Measurements from ENCODE around the gene SEMA4B.
"Not testable (repeated sequence)": the region's sequence is repeated elsewhere in the genome, so short reads cannot be mapped to it uniquely, and the experiment has no call there.

The SEMA4B gene

DNA sequence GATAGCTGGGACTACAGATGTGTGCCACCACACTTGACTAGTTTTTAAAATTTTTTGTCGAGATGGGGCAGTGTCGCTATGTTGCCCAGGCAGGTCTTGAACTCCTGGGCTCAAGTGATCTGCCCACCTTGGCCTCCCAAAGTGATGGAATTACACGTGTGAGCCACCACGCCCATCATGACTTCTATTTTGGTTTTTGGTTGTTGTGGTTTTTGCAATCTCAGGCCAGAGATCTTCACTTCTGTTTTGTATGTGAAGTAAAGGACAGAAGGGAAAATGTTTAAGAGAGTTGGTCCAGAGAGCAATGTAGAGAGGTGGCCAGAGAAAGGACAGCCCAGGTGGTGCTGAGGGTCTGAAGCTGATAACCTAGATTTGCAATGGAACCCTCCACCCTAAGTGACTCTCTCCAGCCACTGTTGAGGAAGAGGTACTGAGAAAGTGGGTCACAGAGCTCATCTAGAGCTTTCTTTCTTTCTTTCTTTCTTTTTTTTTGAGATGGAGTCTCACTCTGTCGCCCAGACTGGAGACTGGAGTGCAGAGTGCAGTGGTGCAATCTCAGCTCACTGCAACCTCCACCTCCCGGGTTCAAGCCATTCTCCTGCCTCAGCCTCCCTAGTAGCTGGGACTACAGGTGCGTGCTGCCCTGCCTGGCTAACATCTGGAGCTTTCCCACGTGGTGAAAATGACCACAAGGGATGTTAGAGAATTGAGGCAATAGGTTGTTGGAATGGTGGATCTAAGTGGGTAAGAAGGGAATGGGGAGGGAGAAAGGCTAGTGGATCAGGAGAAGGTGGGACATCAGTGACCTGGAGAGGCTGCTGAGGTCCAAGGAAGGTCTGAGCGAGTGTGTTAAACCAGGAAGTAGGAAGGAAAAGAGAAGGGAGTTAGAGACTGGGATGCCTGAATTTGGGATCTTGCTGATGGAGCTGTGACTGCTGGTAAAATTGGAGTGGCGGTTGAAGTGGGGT is 22.4 kb upstream of the SEMA4B start:
- DNase-seq (ENCODE audit: low read depth): no peak

DNA sequence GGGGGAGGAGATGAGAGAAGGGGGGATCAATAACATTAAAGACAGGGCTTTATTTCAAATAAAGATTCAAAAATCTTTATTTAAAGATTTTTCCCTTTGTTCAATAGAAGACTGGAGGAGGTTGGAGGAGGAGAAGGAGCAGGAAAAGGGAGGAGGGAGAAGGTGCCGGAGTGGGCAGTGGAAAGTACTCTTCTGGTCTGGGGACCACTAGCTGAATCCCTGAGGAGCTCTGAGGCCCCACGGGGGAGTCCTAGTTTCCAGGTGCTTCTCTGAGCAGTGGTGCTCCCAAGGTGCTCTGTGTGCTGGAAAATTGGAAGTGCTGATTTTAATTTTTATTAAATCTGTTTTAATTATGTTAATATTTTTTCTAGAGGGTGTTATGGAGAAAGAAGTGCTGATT is 19.4 kb upstream of the SEMA4B start:
- DNase-seq (ENCODE audit: low read depth): no peak

DNA sequence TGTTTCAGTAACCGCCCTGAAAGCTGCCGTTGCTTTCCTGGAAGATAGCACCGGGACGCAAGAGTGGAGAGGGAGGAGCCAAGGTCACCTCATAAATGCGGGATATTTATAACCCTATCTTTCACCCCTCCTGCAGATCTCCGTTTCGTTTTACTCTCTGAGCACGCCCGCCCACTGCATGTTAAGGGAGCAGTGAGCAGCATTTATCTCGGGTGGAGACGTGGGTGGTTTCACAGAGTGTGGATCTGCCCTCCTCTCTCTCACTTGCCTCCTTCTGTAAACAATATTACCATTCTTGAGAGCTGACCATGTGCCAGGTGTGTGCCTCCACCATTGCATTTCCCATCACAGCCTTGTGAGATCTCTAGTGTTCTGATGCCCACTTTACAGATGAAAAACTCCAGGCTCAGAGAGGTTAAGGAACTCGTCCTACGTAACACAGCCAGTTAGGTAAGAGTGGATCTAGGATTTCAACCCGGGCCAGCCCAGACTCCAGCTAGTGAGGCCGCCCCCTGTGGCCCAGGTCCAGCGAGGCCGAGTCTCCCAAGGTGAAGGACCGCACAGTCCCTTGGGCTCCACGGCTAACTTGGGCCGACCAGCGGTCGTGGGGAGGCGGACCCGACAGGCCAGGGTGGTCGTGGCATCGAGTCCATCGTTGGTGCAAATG is 16.9 kb upstream of the SEMA4B start:
- no peak for DNase-seq (ENCODE audit: low read depth)

DNA sequence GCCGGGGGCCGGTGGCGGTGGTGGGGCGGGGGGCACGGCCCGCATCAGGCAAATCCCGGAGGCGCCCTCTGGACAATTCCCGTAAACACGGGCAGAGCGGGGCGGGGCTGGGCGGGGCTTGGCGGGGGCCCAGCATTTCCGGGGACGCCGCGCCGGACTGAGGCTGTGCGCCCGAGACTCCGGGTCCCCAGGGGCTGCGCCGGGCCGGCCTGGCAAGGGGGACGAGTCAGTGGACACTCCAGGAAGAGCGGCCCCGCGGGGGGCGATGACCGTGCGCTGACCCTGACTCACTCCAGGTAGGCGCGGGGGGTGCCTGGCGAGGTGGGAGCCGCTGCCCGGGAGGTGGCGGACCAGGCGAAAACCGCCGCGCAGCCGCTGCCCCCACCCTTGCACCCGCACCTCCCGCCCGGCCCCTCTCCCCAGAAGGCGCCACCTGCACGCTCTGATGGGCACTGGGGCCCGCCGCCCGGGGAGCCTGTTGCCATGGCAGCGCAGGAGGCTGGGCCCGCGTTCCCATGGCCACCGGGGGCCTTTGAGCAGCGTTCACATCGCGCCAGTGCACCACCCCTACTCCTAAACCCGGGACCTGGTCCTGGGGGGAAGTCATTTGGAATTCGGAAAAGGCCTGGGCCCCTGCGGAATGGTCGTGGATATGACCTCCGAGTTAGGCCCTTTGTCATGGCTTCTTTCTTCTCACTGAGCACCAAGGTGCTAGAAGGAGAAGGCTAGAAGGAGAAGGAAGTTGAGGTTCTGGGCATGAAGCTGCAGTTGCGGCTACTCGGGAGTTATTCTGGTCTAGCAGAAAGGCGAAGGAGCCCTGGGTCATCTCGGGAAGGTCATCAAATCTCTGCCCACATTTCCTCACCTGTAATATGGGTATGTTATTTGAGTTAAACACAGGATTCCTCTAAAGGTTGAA is 16.1 kb upstream of the SEMA4B start:
- peak; percentile 20 for DNase-seq (ENCODE audit: low read depth)

DNA sequence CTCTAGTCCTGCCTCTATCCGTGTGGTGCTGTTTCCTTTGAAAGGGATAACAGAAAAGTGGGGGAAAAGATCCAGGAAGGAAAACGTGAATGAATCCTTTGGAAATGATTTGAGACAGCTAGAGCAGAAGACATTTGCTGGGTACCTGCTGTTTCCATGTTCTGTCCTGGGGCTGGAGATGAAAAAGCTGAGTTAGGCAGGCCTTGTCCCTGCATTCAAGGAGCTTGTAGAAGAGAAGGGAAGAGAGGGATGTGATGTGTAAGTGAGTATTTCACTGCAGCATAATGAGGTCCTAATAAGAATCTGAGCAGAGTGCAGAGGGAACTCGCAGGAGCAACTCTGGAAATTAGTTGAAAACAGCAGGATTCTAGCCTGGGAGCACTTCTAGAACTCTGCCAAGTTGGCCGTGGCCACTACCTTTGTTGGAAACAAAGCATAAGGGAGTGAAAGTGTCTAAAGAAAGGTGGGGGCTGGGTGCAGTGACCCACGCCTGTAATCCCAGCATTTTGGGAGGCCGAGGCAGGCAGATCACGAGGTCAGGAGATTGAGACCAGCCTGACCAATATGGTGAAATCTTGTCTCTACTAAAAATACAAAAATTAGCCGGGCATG is 13.8 kb upstream of the SEMA4B start:
- no peak for DNase-seq (ENCODE audit: low read depth)

DNA sequence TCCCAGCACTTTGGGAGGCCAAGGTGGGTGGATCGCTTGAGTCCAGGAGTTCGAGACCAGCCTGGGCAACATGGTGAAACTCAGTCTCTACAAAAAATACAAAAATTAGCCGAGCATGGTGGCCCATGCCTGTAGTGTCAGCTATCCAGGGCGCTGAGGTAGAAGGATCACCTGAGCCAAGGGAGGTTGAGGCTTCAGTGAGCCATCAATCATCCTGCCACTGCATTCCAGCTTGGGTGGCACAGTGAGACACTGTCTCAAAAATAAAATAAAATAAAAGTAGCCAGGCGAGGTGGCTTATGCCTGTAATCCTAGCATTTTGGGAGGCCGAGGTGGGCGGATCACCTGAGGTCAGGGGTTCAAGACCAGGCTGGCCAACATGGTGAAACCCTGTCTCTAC is 13.1 kb upstream of the SEMA4B start:
- DNase-seq (ENCODE audit: low read depth): not testable (repeated sequence)

DNA sequence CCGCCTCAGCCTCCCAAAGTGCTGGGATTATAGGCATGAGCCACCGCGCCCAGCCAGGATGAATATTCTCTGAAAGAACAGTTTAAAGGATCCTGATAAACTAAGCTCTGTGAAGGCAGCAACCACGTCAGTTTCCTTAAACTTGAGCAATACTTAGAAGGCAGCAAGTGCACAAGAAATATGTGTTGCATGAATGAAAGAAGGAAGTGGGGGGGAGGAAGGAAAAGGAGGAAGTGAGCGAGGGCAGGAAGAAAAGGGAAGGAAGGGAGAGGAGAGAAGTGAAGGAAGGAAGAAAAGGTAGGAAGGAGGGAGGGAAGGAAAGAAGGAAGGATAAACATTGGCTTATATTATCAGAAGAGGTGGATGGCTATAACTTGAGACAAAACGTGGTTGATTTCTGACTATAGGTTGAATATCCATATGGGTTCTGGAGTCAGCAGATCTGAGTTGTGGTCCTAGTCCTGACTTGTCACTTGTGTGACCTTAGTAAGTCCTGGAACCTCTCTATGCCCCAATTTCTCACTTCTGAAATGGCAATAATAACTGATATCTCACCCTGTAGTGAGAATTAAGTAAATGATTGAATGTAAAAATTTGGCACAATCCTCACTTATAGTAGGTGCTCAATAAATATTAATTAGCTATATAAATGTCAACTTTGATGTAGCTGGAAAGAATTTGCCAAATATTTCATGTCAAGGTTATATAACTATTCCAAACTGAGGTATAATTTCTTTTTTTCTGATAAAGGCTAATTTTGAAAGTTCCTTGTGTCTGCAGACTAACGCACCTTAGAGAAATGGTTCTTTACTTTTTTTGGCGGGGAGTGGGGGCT is 12.0 kb upstream of the SEMA4B start:
- DNase-seq (ENCODE audit: low read depth): no peak

DNA sequence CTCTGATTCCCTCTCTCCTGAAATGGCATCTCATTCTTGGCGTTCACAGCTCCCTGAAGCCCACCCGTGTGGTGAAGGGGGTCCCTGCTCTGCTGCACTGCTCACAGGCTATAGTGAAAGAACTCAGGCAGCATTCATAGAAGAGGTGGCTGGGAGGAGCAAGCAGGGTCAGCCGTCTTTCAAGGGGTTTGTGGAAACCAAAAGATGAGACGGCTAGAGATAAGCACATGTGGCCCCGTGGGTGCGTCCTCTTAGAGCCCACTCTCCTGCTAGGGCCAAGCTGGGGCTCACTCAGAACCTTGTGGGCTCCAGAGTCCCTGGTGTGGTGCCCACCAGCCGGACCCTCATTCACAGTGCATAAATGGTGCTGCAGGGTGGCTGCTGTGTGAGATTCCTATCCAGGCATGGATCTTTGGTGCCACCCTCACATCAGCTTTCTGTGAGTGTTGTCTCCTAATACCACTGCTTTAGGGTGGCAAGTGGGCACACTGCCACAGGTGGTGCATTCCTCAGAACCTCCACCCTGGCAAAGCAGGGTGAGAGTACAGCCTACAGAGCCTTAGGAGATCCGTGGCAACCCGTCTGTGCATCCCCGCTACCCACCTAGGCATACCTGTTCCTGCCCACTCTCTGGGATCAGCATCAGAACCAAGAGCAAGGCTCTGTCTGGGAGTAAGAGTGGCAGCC is 11.2 kb upstream of the SEMA4B start:
- no peak for DNase-seq (ENCODE audit: low read depth)

DNA sequence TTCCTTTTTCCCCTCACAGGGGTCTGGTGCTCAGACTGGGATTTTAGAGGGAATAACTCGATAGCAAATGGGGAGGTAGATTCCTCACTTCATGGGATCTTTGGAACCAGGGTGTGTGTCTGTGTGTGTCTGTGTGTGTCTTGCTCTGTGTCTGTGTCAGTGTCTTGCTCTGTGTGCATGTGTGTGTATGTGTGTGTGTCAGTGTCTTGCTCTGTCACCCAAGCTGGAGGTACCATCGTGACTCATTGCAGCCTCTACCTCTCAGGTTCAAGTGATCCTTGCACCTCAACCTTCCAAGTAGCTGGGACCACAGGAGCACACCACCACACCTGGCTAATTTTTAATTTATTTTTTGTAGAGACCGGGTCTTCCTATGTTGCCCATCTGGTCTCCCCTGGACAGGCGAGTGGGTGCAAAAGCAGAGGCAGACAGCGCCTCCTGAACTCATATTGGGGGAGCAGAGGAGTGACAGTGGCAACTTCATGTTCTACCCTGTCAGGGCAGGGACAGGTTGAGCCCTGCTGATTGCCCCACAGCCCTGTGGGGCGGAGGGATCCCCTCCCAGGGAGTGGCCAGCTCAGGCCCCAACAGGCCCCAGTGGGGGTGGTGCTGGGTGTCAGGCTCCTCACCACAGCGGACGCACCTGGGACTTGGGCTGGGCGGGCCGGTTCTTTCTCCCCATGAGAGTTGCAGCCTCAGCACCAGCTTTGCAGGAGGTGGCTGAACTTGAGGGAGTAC is 10.4 kb upstream of the SEMA4B start:
- DNase-seq (ENCODE audit: low read depth): no peak

DNA sequence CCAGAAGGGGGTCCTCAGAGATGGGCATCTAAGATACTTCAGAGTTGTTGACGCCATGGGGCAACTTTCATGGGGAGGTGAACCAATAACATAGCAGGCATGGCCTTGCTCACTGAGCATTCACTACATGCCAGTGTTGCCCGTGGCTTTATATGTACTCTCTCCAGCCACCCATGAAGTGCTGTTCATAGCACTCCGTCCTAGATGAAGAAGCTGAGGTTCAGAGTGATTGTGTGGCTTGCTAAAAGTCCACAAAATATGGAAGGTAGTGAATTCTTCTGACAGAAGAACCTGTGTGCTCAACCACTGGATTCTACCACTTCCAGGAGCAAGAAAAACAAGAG is 9.8 kb upstream of the SEMA4B start:
- DNase-seq (ENCODE audit: low read depth): no peak

DNA sequence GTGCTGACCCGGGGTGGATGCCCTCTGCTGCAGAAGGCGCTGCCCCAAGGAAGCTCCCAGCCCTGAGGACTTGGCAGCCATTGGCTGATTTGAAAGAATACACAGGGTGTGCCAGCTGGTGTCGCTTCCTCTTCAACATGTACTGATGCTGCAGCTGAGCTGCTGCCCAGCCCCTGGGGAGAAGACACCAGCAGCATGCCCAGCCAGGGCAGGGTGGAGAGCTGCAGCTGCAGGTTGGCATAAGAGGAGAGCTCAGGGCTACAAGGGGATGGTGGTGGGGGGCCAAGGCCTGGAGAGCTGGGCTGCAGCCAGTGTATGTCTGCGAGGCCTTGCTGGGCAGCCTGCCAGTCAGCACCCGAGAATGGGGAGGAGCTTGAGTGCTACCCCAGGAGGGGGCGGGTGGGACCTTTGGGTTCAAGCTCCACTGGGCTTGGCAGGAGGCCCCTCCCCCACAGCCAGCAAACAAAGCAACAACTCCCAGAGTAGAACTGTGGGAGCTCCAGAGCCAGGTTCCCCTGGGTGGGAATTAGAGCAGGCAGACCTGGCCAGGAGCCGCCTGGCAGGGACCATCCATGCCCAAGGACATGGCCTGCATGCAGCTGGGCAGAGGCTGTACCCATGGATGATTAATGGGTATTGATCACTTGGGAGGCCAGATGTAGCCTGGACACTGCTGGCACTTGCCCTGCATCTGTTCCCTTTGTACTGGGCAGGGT is 9.2 kb upstream of the SEMA4B start:
- no peak for DNase-seq (ENCODE audit: low read depth)

DNA sequence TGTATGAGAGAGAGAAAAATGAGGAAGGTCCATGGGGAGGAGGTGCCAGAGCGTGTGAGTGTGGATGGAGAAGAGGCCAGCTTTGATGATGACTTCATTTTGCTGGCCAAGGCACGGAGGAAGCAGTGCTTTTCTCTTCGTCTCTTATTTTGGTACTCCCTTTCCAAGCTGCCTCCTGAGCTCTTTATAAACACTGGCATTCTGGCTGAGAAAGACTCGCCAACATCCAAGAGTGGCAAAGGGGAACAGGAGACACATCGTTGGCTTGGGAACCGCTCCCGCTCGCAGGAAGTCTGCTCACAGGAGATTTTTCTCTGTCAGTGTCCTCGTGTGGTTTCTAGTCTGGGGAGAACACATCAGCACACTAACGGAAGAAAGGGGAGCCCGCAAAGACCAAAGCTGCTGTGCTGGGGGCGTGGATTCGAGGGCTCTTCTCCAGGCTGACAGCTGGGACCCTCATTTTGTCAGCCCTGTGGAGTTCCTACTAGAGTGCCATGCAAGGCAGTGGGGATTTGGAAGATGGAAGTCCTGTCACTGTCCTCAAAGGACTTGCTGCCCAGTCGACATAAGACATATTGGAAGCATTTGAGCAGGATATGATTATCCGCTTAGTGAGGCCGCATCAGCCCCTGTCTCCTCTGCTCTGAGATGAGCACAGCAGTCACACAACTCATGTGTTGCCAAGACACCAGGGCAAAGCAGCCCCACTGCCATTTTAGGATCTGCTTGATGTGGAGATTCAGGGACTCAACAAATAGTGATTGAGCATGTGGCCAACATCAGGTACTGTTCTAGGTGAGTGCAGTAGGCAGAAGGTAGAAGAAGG is 8.0 kb upstream of the SEMA4B start:
- no peak for DNase-seq (ENCODE audit: low read depth)

DNA sequence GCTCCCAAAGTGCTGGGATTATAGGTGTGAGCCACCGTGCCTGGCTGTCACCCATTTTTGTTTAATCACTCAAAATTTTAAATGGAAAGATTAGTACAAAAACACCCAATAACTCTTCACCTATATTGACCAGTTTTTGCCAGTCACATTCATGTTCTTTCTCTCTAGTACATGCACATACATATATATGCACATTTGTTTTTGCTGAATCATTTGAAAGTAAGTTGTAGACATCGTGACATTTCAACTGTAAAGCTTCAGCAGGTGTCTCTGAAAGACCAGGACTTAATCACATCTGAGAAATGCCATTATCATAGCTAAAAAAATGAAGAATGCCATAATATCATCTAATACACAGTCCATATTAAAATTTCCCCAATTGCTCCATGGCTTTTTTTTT is 6.5 kb upstream of the SEMA4B start:
- no peak for DNase-seq (ENCODE audit: low read depth)

DNA sequence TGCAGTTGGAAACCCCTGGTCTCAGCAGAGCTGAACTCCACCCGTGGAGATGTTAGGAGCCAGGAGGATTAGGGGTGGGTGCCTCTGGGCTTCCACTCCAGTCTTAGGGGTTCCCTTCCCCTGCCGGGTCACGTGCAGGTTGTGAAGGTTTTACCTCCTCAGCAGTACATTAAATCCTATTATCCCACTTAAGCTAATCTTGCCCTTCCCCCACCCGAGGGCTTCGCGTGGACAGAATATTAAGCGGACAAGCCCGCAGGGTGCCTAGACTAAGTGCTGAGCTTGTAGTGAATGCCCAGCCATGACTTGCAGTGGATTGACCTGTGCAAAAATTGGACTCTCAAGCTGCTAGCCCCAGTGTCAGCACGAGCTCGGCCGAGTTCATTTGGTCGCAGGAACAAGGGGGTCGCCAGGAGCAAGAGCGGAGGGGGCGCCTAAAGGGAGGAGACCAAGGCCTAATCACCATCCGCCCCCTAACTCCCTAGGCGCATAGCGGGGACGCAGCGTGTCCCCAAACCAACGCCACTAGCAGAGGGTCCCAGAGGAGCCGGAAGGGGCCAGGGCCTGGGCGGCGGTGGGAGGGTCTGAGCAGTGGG is 498 bp upstream of the SEMA4B start:
- no peak for DNase-seq (ENCODE audit: low read depth)

DNA sequence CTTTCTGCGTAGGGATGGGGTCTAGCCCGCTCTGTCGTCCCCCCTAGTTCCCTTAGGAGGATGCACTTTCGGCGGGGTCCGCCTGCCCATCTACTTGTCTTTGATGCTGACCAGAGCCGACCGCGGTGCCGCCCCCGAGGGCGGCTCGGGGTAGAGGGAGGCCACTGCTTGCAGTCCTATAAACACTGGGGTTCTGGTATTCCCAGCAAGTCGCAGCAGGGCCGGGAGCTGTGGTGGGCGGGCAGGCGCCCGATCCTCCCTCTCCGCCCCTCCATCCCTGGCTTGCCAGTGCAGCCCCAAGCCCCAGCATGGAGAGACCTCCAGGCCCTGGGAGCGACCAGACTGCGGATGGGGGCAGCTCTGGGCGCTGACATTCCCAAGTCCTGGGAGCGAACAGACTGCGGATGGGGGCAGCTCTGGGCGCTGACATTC is 830 bp downstream of the SEMA4B start:
- DNase-seq (ENCODE audit: low read depth): no peak

DNA sequence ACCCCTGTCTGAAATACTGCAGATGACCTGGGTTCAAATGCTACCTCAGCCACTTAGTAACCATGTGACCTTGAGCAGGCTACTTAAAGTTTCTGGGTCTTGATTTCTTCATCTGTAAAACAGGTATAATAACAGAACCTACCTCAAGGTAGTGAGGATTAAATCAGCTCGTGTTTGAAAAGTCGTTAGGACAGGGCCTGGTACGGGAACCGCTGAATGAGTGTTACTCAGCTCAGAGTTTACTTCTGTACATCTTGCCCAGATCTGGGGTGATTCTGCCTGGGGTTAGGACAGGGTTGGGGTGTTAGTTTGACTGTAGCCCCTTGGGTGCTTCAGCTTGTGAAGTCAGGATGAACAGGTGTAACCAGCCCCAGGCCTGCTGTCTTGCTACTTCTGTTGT is 1.8 kb downstream of the SEMA4B start:
- no peak for DNase-seq (ENCODE audit: low read depth)

DNA sequence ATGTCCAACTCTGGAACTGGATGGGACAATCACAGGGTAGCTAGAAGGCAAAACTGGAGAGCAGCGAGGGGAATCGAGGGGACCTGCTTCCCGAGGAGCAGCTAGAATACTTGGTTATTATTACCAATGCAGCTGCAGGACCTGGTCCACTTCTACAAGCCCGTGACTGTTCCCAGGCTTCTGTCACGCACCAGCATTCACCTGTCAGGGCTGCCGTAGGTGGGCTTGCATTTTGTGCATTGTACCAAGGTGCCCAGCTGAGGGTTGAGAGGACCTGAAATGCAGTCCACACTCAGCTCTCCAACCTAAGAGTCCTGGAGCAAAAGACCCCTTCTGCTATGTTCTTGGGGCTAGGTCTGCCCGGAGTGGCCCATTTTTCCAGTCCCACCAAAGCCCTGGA is 2.3 kb downstream of the SEMA4B start:
- no peak for DNase-seq (ENCODE audit: low read depth)

DNA sequence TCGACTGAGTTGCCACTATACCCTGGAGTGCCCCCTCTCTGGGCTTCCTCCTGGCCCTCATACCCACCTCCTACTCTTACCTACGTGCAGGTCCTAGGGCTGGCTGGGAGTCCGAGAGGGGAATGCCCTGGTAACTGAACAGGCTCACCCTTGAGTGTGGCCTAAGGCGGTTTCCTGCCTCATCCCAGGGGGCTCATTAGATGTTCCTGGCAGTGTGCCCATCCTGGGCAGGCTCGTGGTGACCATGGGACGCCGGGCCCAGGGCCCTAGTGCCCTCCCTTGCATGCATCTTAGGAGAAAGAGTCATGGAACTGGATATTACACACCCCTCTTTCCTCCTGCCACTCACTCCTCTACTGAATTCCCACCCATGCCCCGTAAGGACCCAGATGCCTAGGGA is 2.8 kb downstream of the SEMA4B start:
- no peak for DNase-seq (ENCODE audit: low read depth)

Measured in stimulated activated CD8-positive, alpha-beta memory T cell treated with anti-CD3 and anti-CD28 coated beads, Interleukin-7, amount 100 ng/mL, for 24 hours (primary cell).